Measurements from ENCODE around the gene FARSA. TPM values are rescaled to one million over a fixed set of nuclear protein-coding genes. Genes with fewer than 3 reads are reported as not detected.

FARSA gene
- total and polyA plus RNA-seq, 2 of the 13 experiments (the other 11 are each of a cell fraction or from before 2014, with no cell fraction given) = 25.9 to 72.0 TPM

DNA sequence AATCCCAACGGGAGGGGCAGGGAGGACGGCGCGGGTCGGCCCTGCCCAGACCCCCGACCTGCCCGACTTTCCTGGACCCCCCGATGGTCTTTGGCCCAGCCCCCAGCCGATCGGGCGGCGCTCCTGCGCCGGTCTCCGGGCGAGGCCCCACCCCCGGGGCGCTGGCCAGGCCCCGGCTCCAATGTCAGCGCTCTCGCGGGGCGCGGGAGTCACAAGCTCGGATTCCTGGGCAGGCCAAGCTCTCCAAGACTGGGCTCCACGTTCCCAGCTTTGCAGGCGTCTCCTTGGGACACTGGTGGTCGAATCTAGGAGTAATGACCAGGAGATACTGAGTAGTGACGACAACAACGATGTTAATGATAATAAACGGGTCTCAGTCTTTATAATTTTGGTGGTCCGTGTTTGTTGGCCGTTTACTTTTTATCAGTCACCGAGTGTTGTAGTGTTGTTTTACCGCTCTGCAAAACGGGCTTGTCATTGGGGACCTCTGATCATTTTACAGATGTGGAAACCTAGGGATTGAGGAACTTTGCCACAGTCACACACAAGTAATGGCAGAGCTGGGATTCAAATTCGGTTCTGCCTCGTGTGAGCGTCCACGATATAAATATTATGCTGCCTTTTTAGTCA is 12.7 kb upstream of the FARSA start (continued):
- no peak for TF ChIP-seq TCF12 (IDR thresholded peaks at IDR 0.05)
- TF ChIP-seq TCF12 (CRISPR knock-in tag; IDR thresholded peaks at IDR 0.05) = 0 out of 2 replicates have a peak, but pooled peaks have one; percentile 53
- TF ChIP-seq FOXA3 (CRISPR knock-in tag; IDR thresholded peaks at IDR 0.05) = 0 out of 2 replicates have a peak, but pooled peaks have one; percentile 6
- no peak for TF ChIP-seq ZNF761 (CRISPR knock-in tag; conservative IDR thresholded peaks at IDR 0.05)
- no peak for TF ChIP-seq ZNF44 (CRISPR knock-in tag; IDR thresholded peaks at IDR 0.05)

DNA sequence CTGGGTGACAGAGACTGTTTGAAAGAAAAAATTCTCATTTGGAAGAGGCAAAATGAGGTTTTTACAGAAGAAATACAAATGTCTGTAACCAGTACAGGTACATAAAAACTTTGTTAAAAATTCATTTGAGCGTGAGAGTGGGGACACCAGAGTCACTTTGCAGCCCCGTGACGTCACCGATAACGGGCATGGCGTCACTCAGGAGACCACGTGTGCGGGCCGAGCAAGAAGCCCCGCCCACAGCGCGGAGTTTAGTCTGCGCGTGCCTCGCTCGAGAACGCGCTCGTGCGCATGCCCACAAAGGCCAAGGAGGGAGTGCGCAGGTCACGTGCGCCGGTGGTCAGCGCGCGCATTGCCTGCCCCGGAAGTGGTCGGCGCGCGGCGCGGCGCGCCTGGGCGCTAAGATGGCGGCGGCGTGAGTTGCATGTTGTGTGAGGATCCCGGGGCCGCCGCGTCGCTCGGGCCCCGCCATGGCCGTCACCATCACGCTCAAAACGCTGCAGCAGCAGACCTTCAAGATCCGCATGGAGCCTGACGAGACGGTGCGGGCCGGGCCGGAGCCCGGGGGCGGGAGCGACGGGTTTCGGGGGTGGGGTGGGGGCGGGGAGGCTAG is 12.1 kb upstream of the FARSA start, which contains the start of gene RAD23A:
Gene RAD23A (plus strand): TSS at position 384 of the 613 bp plus-strand sequence. CDS start 87 bp downstream, at position 471.
- Histone ChIP-seq H4K20me1 (ENCODE audit: insufficient read depth, low read length) (peaks cover under 1% of the 10 kb centered on the region; the same call in 1 of the 2 replicates), H3K27me3 (ENCODE audit: control insufficient read depth in 1 of 2, insufficient read depth in 2 of 2, low read length in 2 of 2) (no peaks in the 10 kb centered on the region; a peak in 1 of 5 replicates), H3K36me3 (replicated peaks in 1 of 2; ENCODE audit: control insufficient read depth in 1 of 2, insufficient read depth in 2 of 2, low read length in 2 of 2) (peaks cover 26 to 61% of the 10 kb centered on the region in 2 experiments), H3K4me2 (ENCODE audit: low read depth, low read length) (peak within 1 kb of the TSS; percentile 74), H2AFZ (ENCODE audit: low read length) (no peak within 1 kb of the TSS), H3K4me1 (ENCODE audit: insufficient read depth, low read length) (peaks cover 41% of the 10 kb centered on the region), H3K9ac (ENCODE audit: insufficient read depth, low read depth, low read length) (peak within 1 kb of the TSS; percentile 91), H3K27ac (ENCODE audit: extremely low read length, insufficient read depth, low read length) (peak within 1 kb of the TSS; percentile 91), H3K4me3 (replicated peaks in 1 of 3; ENCODE audit: insufficient read depth in 1 of 3, low read depth in 2 of 3, low read length in 3 of 3) (peak within 1 kb of the TSS; percentile 82 to 89 (median 84)), H3K9me3 (ENCODE audit: low read length) (no peaks in the 10 kb centered on the region), H3K79me2 (ENCODE audit: insufficient read depth, low read length) (peaks cover 30% of the 10 kb centered on the region)
- no TSS peak for BruUV-seq (replicated peaks)
- ATAC-seq (peak; percentile 79), FAIRE-seq (peak; percentile 82), DNase-seq (ENCODE audit: low spot score) (peak; percentile 93)
- ChIA-PET POLR2A (interaction anchor here (0.8 to 1.8 kb wide), 9 partner anchors 8 to 208 kb away, joined by 3 to 25 read pairs (median 4); partner anchors contain the start of genes FARSA, GADD45GIP1 and GET3), CTCF (ENCODE audit: low intra/inter-chr PET ratio, low total read pairs) (no interaction called here)
- 2% methylated on average over 7 of the region's 62 CpGs for WGBS (ENCODE audit: low lambda C conversion rate)
- in situ Hi-C loops (cut with HindIII; ENCODE audit: extremely low pct_ligation_motif_present, low pct_unique_long_range_greater_than_20kb) (no loop called here), intact Hi-C loops (cut with micrococcal nuclease; ENCODE audit: unreplicated experiment) (no loop called here)
- TF ChIP-seq TARDBP (CRISPR knock-in tag; IDR thresholded peaks at IDR 0.05) (no peak; the same call in 1 of the 2 replicates), ZNF343 (CRISPR knock-in tag; IDR thresholded peaks at IDR 0.05) (no peak; the same call in 1 of the 2 replicates), ZNF468 (CRISPR knock-in tag; IDR thresholded peaks at IDR 0.05) (no peak), SYNCRIP (IDR thresholded peaks at IDR 0.05; ENCODE audit: insufficient read depth, low read depth, low read length) (no peak), ZNF34 (CRISPR knock-in tag; IDR thresholded peaks at IDR 0.05; ENCODE audit: borderline replicate concordance) (0 out of 2 replicates have a peak, but pooled peaks have one; percentile 79), NFE2L1 (CRISPR knock-in tag; IDR thresholded peaks at IDR 0.05; ENCODE audit: borderline replicate concordance) (peak; percentile 75; the same call in 1 of the 2 replicates), NFATC3 (CRISPR knock-in tag; IDR thresholded peaks at IDR 0.05) (no peak), ZZZ3 (CRISPR knock-in tag; IDR thresholded peaks at IDR 0.05; ENCODE audit: borderline replicate concordance) (0 out of 2 replicates have a peak, but pooled peaks have one; percentile 48), ZNF552 (CRISPR knock-in tag; IDR thresholded peaks at IDR 0.05; ENCODE audit: borderline replicate concordance) (peak; percentile 42; the same call in 1 of the 2 replicates), ATAD3A (CRISPR knock-in tag; IDR thresholded peaks at IDR 0.05) (no peak), ZSCAN21 (CRISPR knock-in tag; IDR thresholded peaks at IDR 0.05; ENCODE audit: borderline replicate concordance) (peak; percentile 48; the same call in 1 of the 2 replicates), REL (CRISPR knock-in tag; conservative IDR thresholded peaks at IDR 0.05) (no peak), XBP1 (CRISPR knock-in tag; IDR thresholded peaks at IDR 0.05) (no peak), ZFAT (CRISPR knock-in tag; conservative IDR thresholded peaks at IDR 0.05) (no peak), POGZ (CRISPR knock-in tag; IDR thresholded peaks at IDR 0.05) (peak; percentile 80), HMG20A (CRISPR knock-in tag; IDR thresholded peaks at IDR 0.05; ENCODE audit: borderline replicate concordance) (peak; percentile 9; the same call in 1 of the 2 replicates), TOPORS (CRISPR knock-in tag; IDR thresholded peaks at IDR 0.05) (no peak)
- TF ChIP-seq, protein P1, sequence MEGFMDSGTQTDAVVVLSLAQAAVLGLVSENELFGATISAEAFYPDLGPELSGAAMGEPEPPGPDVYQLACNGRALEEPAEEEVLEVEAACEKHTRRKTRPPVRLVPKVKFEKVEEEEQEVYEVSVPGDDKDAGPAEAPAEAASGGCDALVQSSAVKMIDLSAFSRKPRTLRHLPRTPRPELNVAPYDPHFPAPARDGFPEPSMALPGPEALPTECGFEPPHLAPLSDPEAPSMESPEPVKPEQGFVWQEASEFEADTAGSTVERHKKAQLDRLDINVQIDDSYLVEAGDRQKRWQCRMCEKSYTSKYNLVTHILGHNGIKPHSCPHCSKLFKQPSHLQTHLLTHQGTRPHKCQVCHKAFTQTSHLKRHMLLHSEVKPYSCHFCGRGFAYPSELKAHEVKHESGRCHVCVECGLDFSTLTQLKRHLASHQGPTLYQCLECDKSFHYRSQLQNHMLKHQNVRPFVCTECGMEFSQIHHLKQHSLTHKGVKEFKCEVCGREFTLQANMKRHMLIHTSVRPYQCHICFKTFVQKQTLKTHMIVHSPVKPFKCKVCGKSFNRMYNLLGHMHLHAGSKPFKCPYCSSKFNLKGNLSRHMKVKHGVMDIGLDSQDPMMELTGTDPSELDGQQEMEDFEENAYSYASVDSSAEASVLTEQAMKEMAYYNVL (CRISPR knock-in tag; IDR thresholded peaks at IDR 0.05; ENCODE audit: borderline replicate concordance) = no peak

All from HepG2 (cell line).